NOMO-1 treated with DMSO at 0.1 percent for 48 hours (cell line): ENCODE measurements around the gene CDC5L.

Source experiments
- DNase-seq: peaks from one replicate; lab custom pipeline; 2025; ENCODE audit not compliant: unreplicated experiment; lab: John Stamatoyannopoulos, UW

Gene CDC5L

GRCh38 chr6:44495036-44495901 lies 107.8 kb downstream of the CDC5L start:
- DNase-seq: no peak

GRCh38 chr6:44496665-44497369 lies 109.3 kb downstream of the CDC5L start:
- DNase-seq: no peak

- DNase-seq: no peak
Observed at GRCh38 chr6:44497807-44498206, 110.3 kb downstream of the CDC5L start.

DNA sequence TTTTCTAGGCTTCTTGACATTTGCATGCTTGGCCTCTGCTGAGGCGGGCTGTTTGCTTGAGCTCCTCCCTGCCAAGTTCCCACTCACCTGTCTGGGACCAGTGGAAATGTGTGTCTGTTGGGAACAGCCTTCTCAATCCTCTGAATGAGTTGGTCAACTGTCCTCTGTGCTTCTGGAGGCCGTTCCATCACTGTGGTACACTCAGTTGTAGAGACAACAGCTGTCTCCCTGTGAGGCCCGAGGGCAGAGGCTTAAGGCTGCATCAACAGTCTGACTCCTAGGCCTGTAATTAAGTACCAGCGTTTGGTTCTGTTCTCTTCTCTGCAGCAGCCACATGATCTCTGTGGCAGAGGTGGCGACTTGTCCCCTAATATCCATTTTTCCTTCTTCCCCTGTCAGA lies 110.9 kb downstream of the CDC5L start:
- DNase-seq: no peak

DNA sequence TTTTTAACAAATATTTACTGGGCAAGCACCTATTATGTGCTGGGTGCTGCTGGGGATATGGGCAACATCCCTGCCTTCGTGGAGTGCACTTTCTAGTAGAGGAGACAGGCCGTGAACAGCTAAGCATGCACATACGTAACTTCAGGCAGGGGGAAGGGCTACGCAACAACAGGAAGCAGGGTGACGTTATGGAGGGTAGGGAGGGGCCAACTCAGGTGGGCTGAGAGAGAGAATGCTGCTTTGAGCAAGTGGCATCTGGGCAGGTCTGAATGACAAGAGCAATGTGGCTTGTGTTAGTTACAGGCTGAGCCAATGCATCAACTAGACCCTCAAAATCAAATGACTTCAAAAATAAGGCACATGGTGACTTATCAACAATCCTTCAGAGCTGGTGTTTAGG lies 112.1 kb downstream of the CDC5L start:
- no peak for DNase-seq
